ENCODE results near the gene LKAAEAR1. TPM values are rescaled to one million over a fixed set of nuclear protein-coding genes. Genes with fewer than 3 reads are reported as not detected.

Gene LKAAEAR1
- total and polyA plus RNA-seq, 2 of the 13 experiments (the other 11 are each of a cell fraction or from before 2014, with no cell fraction given): not detected

DNA sequence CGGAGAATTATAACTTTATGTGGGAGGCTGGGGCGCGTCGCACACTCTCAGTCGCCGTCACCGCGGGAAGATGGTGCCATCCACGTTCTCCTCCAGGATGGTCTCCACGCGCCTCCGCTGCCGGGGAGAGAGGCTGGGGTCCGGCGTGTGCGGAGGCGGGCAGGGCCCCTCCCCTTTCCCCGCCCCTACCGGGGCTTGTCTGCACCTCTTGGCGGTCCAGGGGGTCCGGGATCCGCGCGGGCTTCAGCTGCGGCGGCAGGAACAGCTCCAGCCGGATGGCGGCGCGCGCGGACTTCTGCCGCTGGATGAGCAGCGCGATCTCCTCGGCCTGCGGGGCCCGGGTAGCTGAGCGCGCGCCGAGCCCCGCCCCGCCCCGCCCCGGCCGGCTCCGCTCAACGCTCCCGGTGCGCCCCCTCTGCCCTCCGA is 807 bp downstream of the LKAAEAR1 start (continued):
- TF ChIP-seq NFE2L2 (IDR thresholded peaks at IDR 0.05; ENCODE audit: low read length): no peak
- TF ChIP-seq KLF12 (CRISPR knock-in tag; IDR thresholded peaks at IDR 0.05; ENCODE audit: borderline replicate concordance): no peak
- TF ChIP-seq, protein P1, sequence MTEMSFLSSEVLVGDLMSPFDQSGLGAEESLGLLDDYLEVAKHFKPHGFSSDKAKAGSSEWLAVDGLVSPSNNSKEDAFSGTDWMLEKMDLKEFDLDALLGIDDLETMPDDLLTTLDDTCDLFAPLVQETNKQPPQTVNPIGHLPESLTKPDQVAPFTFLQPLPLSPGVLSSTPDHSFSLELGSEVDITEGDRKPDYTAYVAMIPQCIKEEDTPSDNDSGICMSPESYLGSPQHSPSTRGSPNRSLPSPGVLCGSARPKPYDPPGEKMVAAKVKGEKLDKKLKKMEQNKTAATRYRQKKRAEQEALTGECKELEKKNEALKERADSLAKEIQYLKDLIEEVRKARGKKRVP (CRISPR knock-in tag; IDR thresholded peaks at IDR 0.05): no peak
- TF ChIP-seq, protein P2, sequence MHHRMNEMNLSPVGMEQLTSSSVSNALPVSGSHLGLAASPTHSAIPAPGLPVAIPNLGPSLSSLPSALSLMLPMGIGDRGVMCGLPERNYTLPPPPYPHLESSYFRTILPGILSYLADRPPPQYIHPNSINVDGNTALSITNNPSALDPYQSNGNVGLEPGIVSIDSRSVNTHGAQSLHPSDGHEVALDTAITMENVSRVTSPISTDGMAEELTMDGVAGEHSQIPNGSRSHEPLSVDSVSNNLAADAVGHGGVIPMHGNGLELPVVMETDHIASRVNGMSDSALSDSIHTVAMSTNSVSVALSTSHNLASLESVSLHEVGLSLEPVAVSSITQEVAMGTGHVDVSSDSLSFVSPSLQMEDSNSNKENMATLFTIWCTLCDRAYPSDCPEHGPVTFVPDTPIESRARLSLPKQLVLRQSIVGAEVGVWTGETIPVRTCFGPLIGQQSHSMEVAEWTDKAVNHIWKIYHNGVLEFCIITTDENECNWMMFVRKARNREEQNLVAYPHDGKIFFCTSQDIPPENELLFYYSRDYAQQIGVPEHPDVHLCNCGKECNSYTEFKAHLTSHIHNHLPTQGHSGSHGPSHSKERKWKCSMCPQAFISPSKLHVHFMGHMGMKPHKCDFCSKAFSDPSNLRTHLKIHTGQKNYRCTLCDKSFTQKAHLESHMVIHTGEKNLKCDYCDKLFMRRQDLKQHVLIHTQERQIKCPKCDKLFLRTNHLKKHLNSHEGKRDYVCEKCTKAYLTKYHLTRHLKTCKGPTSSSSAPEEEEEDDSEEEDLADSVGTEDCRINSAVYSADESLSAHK (CRISPR knock-in tag; IDR thresholded peaks at IDR 0.05; ENCODE audit: borderline replicate concordance): no peak
- TF ChIP-seq ZNF367 (CRISPR knock-in tag; IDR thresholded peaks at IDR 0.05; ENCODE audit: borderline replicate concordance): no peak
- TF ChIP-seq ZNF383 (CRISPR knock-in tag; IDR thresholded peaks at IDR 0.05; ENCODE audit: borderline replicate concordance): no peak
- TF ChIP-seq ZMYM2 (CRISPR knock-in tag; IDR thresholded peaks at IDR 0.05): no peak
- TF ChIP-seq ZNF124 (CRISPR knock-in tag; IDR thresholded peaks at IDR 0.05): no peak
- no peak for TF ChIP-seq ZFP37 (CRISPR knock-in tag; IDR thresholded peaks at IDR 0.05; ENCODE audit: borderline replicate concordance)
- no peak for TF ChIP-seq ZNF121 (CRISPR knock-in tag; IDR thresholded peaks at IDR 0.05)
- TF ChIP-seq ZNF556 (CRISPR knock-in tag; IDR thresholded peaks at IDR 0.05; ENCODE audit: borderline replicate concordance): no peak; the same call in 1 of the 2 replicates
- TF ChIP-seq, protein P3, sequence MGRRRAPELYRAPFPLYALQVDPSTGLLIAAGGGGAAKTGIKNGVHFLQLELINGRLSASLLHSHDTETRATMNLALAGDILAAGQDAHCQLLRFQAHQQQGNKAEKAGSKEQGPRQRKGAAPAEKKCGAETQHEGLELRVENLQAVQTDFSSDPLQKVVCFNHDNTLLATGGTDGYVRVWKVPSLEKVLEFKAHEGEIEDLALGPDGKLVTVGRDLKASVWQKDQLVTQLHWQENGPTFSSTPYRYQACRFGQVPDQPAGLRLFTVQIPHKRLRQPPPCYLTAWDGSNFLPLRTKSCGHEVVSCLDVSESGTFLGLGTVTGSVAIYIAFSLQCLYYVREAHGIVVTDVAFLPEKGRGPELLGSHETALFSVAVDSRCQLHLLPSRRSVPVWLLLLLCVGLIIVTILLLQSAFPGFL (CRISPR knock-in tag; IDR thresholded peaks at IDR 0.05): no peak
- TF ChIP-seq KLF13 (CRISPR knock-in tag; IDR thresholded peaks at IDR 0.05): no peak
- TF ChIP-seq ZBTB7A (CRISPR knock-in tag; IDR thresholded peaks at IDR 0.05): no peak; the same call in 1 of the 2 replicates
- TF ChIP-seq RBAK (CRISPR knock-in tag; IDR thresholded peaks at IDR 0.05): no peak
- TF ChIP-seq HOXD1 (CRISPR knock-in tag; IDR thresholded peaks at IDR 0.05): no peak
- no peak for TF ChIP-seq SP140L (CRISPR knock-in tag; IDR thresholded peaks at IDR 0.05; ENCODE audit: borderline replicate concordance)
- no peak for TF ChIP-seq RNF219 (CRISPR knock-in tag; IDR thresholded peaks at IDR 0.05)
- no peak for TF ChIP-seq RARA (CRISPR knock-in tag; IDR thresholded peaks at IDR 0.05)
- TF ChIP-seq AFF4 (CRISPR knock-in tag; IDR thresholded peaks at IDR 0.05): no peak

Data from HepG2 (cell line).